NCI-H128 (cell line): Measurements from ENCODE around the gene CRADD.
"Not testable (repeated sequence)": the region's sequence is repeated elsewhere in the genome, so short reads cannot be mapped to it uniquely, and the experiment has no call there.

ENCODE experiments used
- DNase-seq: peaks from one replicate; lab custom pipeline; 2025; ENCODE audit not compliant: unreplicated experiment; lab: John Stamatoyannopoulos, UW

Gene CRADD

DNA sequence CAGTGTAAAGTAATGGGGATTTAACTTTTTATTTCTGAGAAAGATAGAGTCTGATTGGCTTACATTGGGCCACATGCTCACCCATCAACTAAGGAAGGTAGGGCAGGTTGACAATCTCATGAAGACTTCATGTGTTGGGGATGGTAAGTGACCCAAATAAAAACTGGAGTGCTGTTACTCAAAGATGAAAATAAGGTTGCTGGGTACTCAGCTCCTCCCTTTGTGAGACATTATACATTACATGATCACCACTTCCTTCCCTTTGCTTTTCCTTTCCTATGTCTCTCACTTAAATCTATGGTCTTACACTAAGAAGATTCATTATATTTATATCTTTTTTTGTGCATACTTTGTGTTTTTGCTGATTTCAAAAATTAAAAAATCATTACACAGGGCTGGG is 247.2 kb downstream of the CRADD start:
- no peak for DNase-seq

DNA sequence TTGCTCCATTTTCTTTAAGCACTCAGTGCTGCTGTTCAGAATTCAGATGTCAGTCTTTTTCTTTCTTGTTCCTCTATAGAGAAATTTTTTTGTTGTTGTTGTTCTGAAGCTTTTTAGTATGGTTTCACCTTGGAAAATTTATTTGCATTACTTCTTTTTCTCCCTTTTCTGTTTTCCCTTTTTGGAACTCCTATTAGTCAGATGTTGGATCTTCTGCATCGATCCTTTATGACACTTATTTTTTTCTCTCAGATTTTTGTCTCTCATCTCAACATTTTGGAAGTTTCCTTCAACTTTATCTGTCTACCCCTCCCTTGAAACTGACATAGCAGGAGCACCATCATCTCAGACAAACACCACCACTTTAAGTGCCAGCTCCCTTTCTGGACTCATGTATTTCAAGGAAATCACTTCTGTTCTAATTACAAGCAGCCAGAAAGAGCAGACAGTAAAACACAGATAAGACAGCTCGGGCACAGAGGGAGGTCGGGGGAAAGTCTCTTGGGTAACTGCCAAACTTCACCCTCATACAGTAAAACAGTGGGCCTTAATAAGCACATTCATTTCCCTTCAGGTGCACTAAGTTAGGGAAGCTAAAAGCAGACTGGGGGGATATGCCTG is 248.5 kb downstream of the CRADD start:
- DNase-seq: no peak

- no peak for DNase-seq
These were observed 249.1 kb downstream of the CRADD start for GRCh38 chr12:93926237-93926636.

- DNase-seq: not testable (repeated sequence)
These were observed 251.9 kb downstream of the CRADD start for GRCh38 chr12:93929081-93929480.

- no peak for DNase-seq
These were observed 260.6 kb downstream of the CRADD start for GRCh38 chr12:93937812-93938211.

DNA sequence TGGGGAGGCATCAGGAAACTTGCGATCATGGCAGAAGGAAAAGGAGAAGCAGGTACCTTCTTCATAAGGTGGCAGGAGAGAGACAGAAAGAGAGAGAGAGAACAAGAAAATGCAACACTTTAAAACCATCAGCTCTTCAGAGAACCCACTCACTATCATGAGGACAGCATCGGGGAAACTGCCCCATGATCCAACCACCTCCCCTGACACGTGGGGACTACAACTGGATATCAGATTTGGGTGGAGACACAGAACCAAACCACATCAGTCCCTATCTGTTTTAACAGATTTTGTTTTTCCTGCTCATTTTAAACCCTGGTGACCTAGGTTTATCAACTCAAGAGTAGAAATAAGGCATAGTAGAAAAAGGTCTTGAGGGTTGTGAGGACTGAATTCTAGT is 261.1 kb downstream of the CRADD start:
- no peak for DNase-seq

DNA sequence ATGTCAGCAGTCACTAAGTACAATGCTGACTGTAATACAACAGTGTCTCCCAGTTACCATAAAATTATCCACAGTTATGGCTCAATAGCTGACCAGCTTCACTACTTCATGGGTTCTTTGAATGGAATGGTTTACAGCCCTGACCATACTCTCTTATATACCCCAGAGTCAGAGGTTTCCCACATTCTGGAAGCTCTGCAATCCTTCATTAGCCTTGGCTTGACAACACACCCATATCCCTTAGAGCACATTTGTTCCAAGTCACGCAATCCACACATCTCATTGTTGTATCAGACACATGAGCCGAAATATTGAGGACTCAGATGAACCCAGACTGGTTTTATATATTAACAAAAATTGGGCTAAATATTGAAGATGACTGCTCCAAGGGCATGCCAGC is 261.8 kb downstream of the CRADD start:
- no peak for DNase-seq

- no peak for DNase-seq
These were observed 262.6 kb downstream of the CRADD start for GRCh38 chr12:93939641-93940325.

DNA sequence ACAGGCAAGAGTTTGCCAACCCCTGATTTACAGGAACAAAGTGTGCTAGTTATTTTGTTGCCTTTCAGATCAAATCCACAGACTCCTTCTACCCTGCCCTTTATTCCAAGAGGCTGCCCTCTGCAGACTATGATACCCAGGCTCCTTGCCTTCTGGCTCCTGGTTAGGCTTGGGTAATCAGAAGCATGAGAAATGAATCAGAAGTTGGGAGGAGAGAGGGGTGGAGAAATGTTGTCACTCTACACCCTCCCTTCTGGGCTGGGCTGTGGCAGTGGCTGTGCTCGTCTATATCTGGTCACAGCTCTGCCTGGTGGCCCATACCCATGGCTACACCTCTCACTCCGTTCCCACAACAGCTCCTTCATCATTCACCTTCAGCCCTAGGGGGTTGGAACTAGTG is 266.6 kb downstream of the CRADD start:
- no peak for DNase-seq

DNA sequence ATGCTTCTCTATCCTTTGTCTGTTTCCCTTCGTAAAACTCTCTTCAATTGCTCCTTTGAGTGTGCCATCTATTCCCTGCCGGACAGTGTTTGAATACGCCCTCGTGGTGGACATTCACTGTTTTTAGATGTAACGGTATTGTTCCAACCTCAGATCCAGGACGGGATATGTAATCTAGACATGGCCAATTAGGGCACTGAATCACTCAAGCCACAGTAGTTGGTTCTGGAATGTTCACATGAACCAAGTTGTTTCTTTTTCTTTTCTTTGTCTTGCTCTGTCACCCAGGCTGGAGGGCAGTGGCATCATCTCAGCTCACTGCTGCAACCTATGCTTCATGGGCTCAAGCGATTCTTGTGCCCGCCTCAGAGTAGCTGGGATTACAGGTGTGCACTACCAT is 267.0 kb downstream of the CRADD start:
- no peak for DNase-seq
